ENCODE measurements around the gene MPPED1. TPM values are rescaled to one million over a fixed set of nuclear protein-coding genes. Genes with fewer than 3 reads are reported as not detected.
A peak's percentile ranks its signal among the peaks of the same experiment; 100 is the strongest.

Gene MPPED1
- total and polyA plus RNA-seq, 2 of the 13 experiments (the other 11 are each of a cell fraction or from before 2014, with no cell fraction given): 0.77 TPM; not detected in 1

DNA sequence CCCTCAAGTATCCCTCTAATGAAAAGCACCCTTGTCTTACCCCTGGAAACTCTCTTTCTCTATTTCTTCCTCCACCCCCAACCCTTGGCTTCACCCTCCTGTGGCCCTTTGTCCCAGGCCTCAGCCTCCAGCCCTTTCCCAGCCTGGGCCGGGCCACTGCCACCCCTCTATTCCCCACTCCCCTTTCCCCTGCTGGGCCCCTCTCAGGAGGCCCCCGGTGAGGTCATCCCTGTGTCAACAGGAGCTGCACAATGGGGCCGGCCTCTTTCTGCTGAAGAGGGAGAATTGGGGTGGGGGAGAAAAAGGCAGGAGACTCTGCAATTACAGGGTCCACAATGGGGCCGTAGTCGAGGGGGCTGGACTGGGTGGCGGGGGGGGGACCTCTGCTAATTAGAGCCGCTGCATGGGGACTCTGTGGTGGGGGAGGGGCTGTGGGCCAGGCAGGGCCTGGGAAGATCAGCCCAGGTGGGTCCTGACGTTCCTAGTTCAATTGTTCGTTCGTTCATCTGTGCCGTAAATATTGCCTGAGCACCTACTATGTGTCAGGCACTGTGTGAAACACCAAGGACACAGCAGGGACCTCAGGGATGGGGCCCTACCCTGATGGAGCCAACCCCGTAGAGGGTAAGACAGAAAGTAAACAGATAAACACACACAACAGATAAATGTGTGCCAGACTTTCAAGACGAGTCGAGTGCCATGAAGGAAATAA lies 18.5 kb upstream of the MPPED1 start:
- Histone ChIP-seq H3K4me3 (replicated peaks in 1 of 3; ENCODE audit: insufficient read depth in 1 of 3, low read depth in 2 of 3, low read length in 3 of 3) (peak overlapping the region in 1 of 3 experiments; percentile 29; a peak in 1 of 6 replicates), H2AFZ (ENCODE audit: low read length) (no peak overlapping the region), H3K4me1 (ENCODE audit: insufficient read depth, low read length) (peaks cover 99% of the 10 kb centered on the region), H3K4me2 (ENCODE audit: low read depth, low read length) (peak overlapping the region; percentile 66), H3K27ac (ENCODE audit: extremely low read length, insufficient read depth, low read length) (peak overlapping the region; percentile 62), H3K36me3 (replicated peaks in 1 of 2; ENCODE audit: control insufficient read depth in 1 of 2, insufficient read depth in 2 of 2, low read length in 2 of 2) (no peaks in the 10 kb centered on the region), H3K9ac (ENCODE audit: insufficient read depth, low read depth, low read length) (peak overlapping the region; percentile 52), H3K9me3 (ENCODE audit: low read length) (no peaks in the 10 kb centered on the region), H3K27me3 (ENCODE audit: control insufficient read depth in 1 of 2, insufficient read depth in 2 of 2, low read length in 2 of 2) (peaks cover 0 to 3% of the 10 kb centered on the region in 2 experiments; a peak in 1 of 5 replicates), H3K79me2 (ENCODE audit: insufficient read depth, low read length) (no peaks in the 10 kb centered on the region), H4K20me1 (ENCODE audit: insufficient read depth, low read length) (no peaks in the 10 kb centered on the region)
- ChIA-PET CTCF (ENCODE audit: low intra/inter-chr PET ratio, low total read pairs) (no interaction called here), POLR2A (interaction anchor here (1.0 to 1.2 kb wide), 2 partner anchors 15 to 1283 kb away, joined by 3 to 9 read pairs; no protein-coding TSS in a partner anchor)
- 13% methylated on average over 14 of the region's 14 CpGs for WGBS (ENCODE audit: low lambda C conversion rate)
- DNase-seq (ENCODE audit: low spot score) (peak; percentile 75), ATAC-seq (peak; percentile 45), FAIRE-seq (no peak)
- in situ Hi-C loops (cut with HindIII; ENCODE audit: extremely low pct_ligation_motif_present, low pct_unique_long_range_greater_than_20kb): no loop called here
- intact Hi-C loops (cut with micrococcal nuclease; ENCODE audit: unreplicated experiment): no loop called here
- BruUV-seq (replicated peaks): no TSS peak
- TF ChIP-seq CENPX (CRISPR knock-in tag; IDR thresholded peaks at IDR 0.05): no peak
- peak; percentile 59; the same call in 1 of the 2 replicates for TF ChIP-seq ZNF574 (CRISPR knock-in tag; IDR thresholded peaks at IDR 0.05)
- no peak for TF ChIP-seq SKI (IDR thresholded peaks at IDR 0.05; ENCODE audit: partially characterized antibody)
- no peak for TF ChIP-seq ZNF720 (CRISPR knock-in tag; IDR thresholded peaks at IDR 0.05)
- TF ChIP-seq SNAPC4 (CRISPR knock-in tag; IDR thresholded peaks at IDR 0.05): no peak
- no peak for TF ChIP-seq ARNT2 (CRISPR knock-in tag; IDR thresholded peaks at IDR 0.05; ENCODE audit: low read depth)
- no peak for TF ChIP-seq U2AF2 (IDR thresholded peaks at IDR 0.05; ENCODE audit: low read depth, low read length)
- no peak for TF ChIP-seq ZNF567 (CRISPR knock-in tag; IDR thresholded peaks at IDR 0.05; ENCODE audit: borderline replicate concordance)
- 0 out of 2 replicates have a peak, but pooled peaks have one; percentile 19 for TF ChIP-seq ZSCAN25 (CRISPR knock-in tag; IDR thresholded peaks at IDR 0.05)
- peak; percentile 93 for TF ChIP-seq FOSL2 (CRISPR knock-in tag; IDR thresholded peaks at IDR 0.05)
- TF ChIP-seq HMG20B (CRISPR knock-in tag; conservative IDR thresholded peaks at IDR 0.05): 0 out of 2 replicates have a peak, but pooled peaks have one; percentile 41
- peak; percentile 32; the same call in 1 of the 2 replicates for TF ChIP-seq ZNF503 (CRISPR knock-in tag; IDR thresholded peaks at IDR 0.05)
- no peak for TF ChIP-seq JDP2 (CRISPR knock-in tag; IDR thresholded peaks at IDR 0.05; ENCODE audit: borderline replicate concordance)
- peak; percentile 91 for TF ChIP-seq ZKSCAN1 (IDR thresholded peaks at IDR 0.05; ENCODE audit: low read length)
- no peak for TF ChIP-seq MXD4 (CRISPR knock-in tag; IDR thresholded peaks at IDR 0.05)
